ENCODE measurements around the gene GPX6. TPM values are rescaled to one million over a fixed set of nuclear protein-coding genes. Genes with fewer than 3 reads are reported as not detected.
A peak's percentile ranks its signal among the peaks of the same experiment; 100 is the strongest.
"Not testable (repeated sequence)": the region's sequence is repeated elsewhere in the genome, so short reads cannot be mapped to it uniquely, and the experiment has no call there.

Gene GPX6
- total RNA-seq, 1 donor from 2014 or later: not detected

- H3K27me3 Mint-ChIP-seq: no peaks in the 10 kb centered on the region
- peaks cover 5% of the 10 kb centered on the region for H3K4me1 Mint-ChIP-seq (ENCODE audit: low read depth)
- no peaks in the 10 kb centered on the region for H3K9me3 Mint-ChIP-seq (ENCODE audit: low read depth)
- H3K27ac Mint-ChIP-seq: no peak overlapping the region
- no peak overlapping the region for H3K4me3 Mint-ChIP-seq (ENCODE audit: low read depth)
- DNase-seq (ENCODE audit: low spot score, unreplicated experiment): no peak
- no peak for TF ChIP-seq CTCF (IDR thresholded peaks at IDR 0.05; ENCODE audit: unreplicated experiment)
- no peaks in the 10 kb centered on the region for H3K36me3 Mint-ChIP-seq (ENCODE audit: insufficient read depth)
Measured at GRCh38 chr6:28505733-28506132, 9.9 kb downstream of the GPX6 start.

GRCh38 chr6:28502709-28503305, 12.8 kb downstream of the GPX6 start:
- H3K27ac Mint-ChIP-seq: peak overlapping the region; percentile 87
- not testable (repeated sequence) for DNase-seq (ENCODE audit: low spot score, unreplicated experiment); H3K4me3 Mint-ChIP-seq (ENCODE audit: low read depth); H3K36me3 Mint-ChIP-seq (ENCODE audit: insufficient read depth); H3K27me3 Mint-ChIP-seq; H3K9me3 Mint-ChIP-seq (ENCODE audit: low read depth); H3K4me1 Mint-ChIP-seq (ENCODE audit: low read depth)

- H3K9me3 Mint-ChIP-seq (ENCODE audit: low read depth); H3K36me3 Mint-ChIP-seq (ENCODE audit: insufficient read depth); DNase-seq (ENCODE audit: low spot score, unreplicated experiment): not testable (repeated sequence)
Measured at GRCh38 chr6:28502136-28502535, 13.5 kb downstream of the GPX6 start.

GRCh38 chr6:28501259-28501658, 14.3 kb downstream of the GPX6 start:
- Mint-ChIP-seq H3K9me3 (ENCODE audit: low read depth) (no peaks in the 10 kb centered on the region), H3K27me3 (no peaks in the 10 kb centered on the region), H3K27ac (no peak overlapping the region), H3K4me3 (ENCODE audit: low read depth) (no peak overlapping the region), H3K4me1 (ENCODE audit: low read depth) (peaks cover 5% of the 10 kb centered on the region), H3K36me3 (ENCODE audit: insufficient read depth) (no peaks in the 10 kb centered on the region)
- DNase-seq (ENCODE audit: low spot score, unreplicated experiment): no peak
- no peak for TF ChIP-seq CTCF (IDR thresholded peaks at IDR 0.05; ENCODE audit: unreplicated experiment)

More at GRCh38 chr6:28502136-28502535, 13.5 kb downstream of the GPX6 start:
- H3K27me3 Mint-ChIP-seq; H3K4me1 Mint-ChIP-seq (ENCODE audit: low read depth); H3K27ac Mint-ChIP-seq; H3K4me3 Mint-ChIP-seq (ENCODE audit: low read depth): not testable (repeated sequence)

GRCh38 chr6:28497893-28498292, 17.7 kb downstream of the GPX6 start:
- TF ChIP-seq CTCF (IDR thresholded peaks at IDR 0.05; ENCODE audit: unreplicated experiment): no peak
- no peak for DNase-seq (ENCODE audit: low spot score, unreplicated experiment)
- no peaks in the 10 kb centered on the region for H3K27me3 Mint-ChIP-seq
- H3K4me3 Mint-ChIP-seq (ENCODE audit: low read depth): no peak overlapping the region
- H3K9me3 Mint-ChIP-seq (ENCODE audit: low read depth): no peaks in the 10 kb centered on the region
- peaks cover 2% of the 10 kb centered on the region for H3K4me1 Mint-ChIP-seq (ENCODE audit: low read depth)
- no peak overlapping the region for H3K27ac Mint-ChIP-seq
- H3K36me3 Mint-ChIP-seq (ENCODE audit: insufficient read depth): no peaks in the 10 kb centered on the region

GRCh38 chr6:28497306-28497705, 18.3 kb downstream of the GPX6 start:
- no peaks in the 10 kb centered on the region for H3K27me3 Mint-ChIP-seq
- peaks cover 1% of the 10 kb centered on the region for H3K4me1 Mint-ChIP-seq (ENCODE audit: low read depth)
- TF ChIP-seq CTCF (IDR thresholded peaks at IDR 0.05; ENCODE audit: unreplicated experiment): no peak
- H3K36me3 Mint-ChIP-seq (ENCODE audit: insufficient read depth): no peaks in the 10 kb centered on the region
- DNase-seq (ENCODE audit: low spot score, unreplicated experiment): no peak
- H3K27ac Mint-ChIP-seq: no peak overlapping the region
- H3K9me3 Mint-ChIP-seq (ENCODE audit: low read depth): no peaks in the 10 kb centered on the region
- no peak overlapping the region for H3K4me3 Mint-ChIP-seq (ENCODE audit: low read depth)
